Stomach smooth muscle (tissue), 2 donors: ENCODE results near the gene PPP2R3B.
"Not testable (repeated sequence)": the region's sequence is repeated elsewhere in the genome, so short reads cannot be mapped to it uniquely, and the experiment has no call there.

Experiments
- H3K27ac ChIP-seq: one replicate; pipeline ENCODE4 v1.7.0; 2013; ENCODE audit warnings: mild to moderate bottlenecking, low read length, inconsistent platforms
- H3K27me3 ChIP-seq, 2 donors: one replicate each; pipeline ENCODE4 v1.7.0; 2013; ENCODE audit warnings: low read length in 2 of 2; ENCODE audit not compliant: insufficient read depth in 2 of 2, control insufficient read depth in 1 of 2
- H3K36me3 ChIP-seq, 2 donors: one replicate each; pipeline ENCODE4 v1.7.0; 2013; ENCODE audit warnings: low read length in 2 of 2; ENCODE audit not compliant: control insufficient read depth in 2 of 2, insufficient read depth in 2 of 2
- H3K4me1 ChIP-seq: one replicate; pipeline ENCODE4 v1.7.0; 2013; ENCODE audit warnings: low read length; ENCODE audit not compliant: control insufficient read depth, insufficient read depth
- H3K4me3 ChIP-seq, 2 donors: one replicate each; pipeline ENCODE4 v1.7.0; 2013; ENCODE audit warnings: low read length in 2 of 2
- H3K9ac ChIP-seq, 2 donors: one replicate each; pipeline ENCODE4 v1.7.0; 2013; ENCODE audit warnings: low read length in 2 of 2, mild to moderate bottlenecking in 1 of 2
- H3K9me3 ChIP-seq, 2 donors: one replicate each; pipeline ENCODE4 v1.7.0; 2013; ENCODE audit warnings: low read length in 2 of 2; ENCODE audit not compliant: control insufficient read depth in 2 of 2
- donor health status: healthy.
- donor health status: Pancreatic carcinoma.

Gene PPP2R3B

DNA sequence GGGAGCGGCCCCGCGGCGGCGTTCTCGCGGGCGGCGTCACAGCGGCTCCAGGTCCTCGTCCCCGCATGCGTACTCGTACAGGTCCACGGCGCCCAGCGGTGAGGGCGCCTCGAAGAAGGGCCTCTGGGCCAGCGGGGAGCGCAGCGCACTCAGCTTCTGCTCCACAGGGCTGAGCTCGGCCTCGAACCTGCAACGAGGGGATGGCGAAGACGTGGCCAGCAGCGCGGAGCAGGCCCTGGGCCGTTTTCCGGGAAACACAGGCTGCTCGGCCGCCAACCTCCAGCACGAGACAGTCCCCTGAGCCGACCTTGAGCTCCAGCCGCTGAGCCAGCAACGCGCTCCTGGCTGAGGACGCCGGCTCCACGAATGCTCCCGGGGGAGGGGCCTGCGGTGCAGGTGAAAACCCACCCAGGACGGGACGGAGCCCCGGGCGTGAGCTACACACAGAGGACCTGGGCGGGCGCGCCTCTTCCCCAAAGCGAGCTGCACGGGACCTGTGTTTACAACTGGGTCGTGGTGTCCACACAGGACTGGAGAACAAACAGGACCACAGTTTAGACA, 52.3 kb downstream of the PPP2R3B start:
- no peak overlapping the region for H3K4me3 ChIP-seq
- H3K27ac ChIP-seq = no peak overlapping the region
- no peaks in the 10 kb centered on the region for H3K9me3 ChIP-seq
- H3K9ac ChIP-seq = no peak overlapping the region
- H3K4me1 ChIP-seq = peaks cover 8% of the 10 kb centered on the region
- no peaks in the 10 kb centered on the region for H3K36me3 ChIP-seq
- peaks cover 10 to 16% of the 10 kb centered on the region in 2 donors for H3K27me3 ChIP-seq

DNA sequence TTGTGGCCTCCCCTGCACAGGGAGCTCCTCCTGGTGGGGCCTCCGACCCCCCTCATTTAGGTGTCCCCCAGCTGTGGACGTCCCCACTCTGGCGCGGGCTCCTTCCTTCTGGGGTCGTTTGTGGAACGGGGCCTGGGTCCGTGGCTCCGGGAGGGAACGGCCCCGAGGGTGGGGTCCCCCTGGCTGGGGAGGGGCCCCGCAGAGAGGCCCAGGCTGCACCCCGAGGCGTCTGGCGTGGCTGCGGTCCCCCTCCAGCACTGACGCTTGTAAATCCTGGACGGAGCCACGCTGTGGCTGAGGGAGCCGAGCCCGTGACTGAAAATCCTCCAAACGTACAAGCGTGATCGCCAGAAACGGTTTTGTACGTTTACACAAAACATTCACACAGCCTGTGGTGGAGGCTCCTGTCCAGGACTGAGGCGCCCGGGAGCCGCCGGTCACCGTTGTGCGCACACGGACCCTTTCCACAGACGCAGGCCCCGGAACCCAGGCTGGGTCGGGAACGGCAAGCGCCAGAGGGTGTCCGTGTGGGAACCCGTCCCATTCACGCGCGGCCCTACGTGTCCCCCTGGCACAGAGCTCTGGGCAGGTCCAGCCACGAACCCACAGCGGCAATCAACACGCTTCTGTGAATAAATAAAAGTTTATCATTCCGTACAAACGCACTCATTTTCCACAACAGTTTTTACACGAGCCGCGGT, 52.9 kb downstream of the PPP2R3B start:
- H3K9me3 ChIP-seq = no peaks in the 10 kb centered on the region
- H3K4me1 ChIP-seq = peaks cover 8% of the 10 kb centered on the region
- no peak overlapping the region for H3K9ac ChIP-seq
- H3K27ac ChIP-seq = no peak overlapping the region
- H3K27me3 ChIP-seq = peaks cover 10 to 17% of the 10 kb centered on the region in 2 donors
- H3K4me3 ChIP-seq = no peak overlapping the region
- H3K36me3 ChIP-seq = no peaks in the 10 kb centered on the region

DNA sequence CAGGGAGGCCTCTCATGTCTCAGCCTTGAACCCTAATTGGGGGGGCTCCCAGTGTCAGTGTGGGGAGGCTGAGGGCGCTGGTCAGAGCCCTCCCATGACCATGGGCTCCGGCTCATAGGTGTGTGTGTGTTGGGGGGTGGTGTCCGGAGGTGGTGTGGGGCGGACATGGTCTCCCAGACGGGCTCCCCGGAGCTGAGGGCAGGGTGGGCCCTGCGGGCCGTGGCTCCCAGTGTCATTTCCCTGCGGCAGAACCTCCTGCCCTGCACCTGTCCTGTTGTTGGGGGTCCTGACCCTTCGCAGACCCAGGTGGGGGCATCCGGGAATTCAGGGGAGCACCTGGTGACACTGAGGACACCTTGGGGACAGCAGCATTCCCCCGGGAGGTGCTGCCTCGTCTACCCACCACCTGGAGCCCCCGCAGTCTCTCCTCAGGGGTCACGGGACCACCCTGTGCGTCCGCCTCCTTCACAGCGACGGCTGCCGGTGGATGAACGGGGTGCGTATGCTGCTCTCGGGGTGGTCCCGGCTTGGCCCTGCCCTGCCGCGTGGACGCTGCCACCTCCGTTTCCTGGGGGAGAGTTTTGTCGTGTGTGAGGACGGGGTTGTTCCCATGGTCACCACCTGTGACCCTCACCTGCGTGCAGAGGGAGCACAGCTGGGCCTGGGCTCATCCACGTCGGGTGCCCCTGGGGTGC, 53.6 kb downstream of the PPP2R3B start:
- H3K9ac ChIP-seq = no peak overlapping the region
- H3K4me3 ChIP-seq = no peak overlapping the region
- H3K27me3 ChIP-seq = peaks cover 10 to 17% of the 10 kb centered on the region in 2 donors
- no peak overlapping the region for H3K27ac ChIP-seq
- no peaks in the 10 kb centered on the region for H3K9me3 ChIP-seq
- no peaks in the 10 kb centered on the region for H3K36me3 ChIP-seq
- peaks cover 8% of the 10 kb centered on the region for H3K4me1 ChIP-seq

DNA sequence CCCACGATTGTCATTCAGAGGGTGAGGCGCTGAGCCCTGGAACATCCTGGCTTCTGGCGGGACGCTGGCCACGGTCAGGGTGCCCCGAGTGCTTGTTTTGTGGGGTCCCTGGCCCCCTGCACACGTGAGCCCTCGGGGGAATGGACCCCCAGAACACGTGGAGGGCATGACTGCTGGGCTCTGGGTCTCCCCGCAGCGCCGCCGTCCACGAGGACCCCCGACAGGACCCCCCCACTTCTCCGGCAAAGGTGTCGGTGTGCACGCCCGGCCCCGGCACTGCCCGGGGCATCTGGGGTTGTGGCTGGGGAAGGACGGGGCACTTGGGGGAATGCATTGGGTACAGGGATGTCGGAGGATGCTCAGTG, 54.2 kb downstream of the PPP2R3B start:
- no peak overlapping the region for H3K4me3 ChIP-seq
- H3K36me3 ChIP-seq = no peaks in the 10 kb centered on the region
- H3K27me3 ChIP-seq = peaks cover 10 to 17% of the 10 kb centered on the region in 2 donors
- no peak overlapping the region for H3K9ac ChIP-seq
- no peaks in the 10 kb centered on the region for H3K9me3 ChIP-seq
- no peak overlapping the region for H3K27ac ChIP-seq
- peaks cover 8% of the 10 kb centered on the region for H3K4me1 ChIP-seq

DNA sequence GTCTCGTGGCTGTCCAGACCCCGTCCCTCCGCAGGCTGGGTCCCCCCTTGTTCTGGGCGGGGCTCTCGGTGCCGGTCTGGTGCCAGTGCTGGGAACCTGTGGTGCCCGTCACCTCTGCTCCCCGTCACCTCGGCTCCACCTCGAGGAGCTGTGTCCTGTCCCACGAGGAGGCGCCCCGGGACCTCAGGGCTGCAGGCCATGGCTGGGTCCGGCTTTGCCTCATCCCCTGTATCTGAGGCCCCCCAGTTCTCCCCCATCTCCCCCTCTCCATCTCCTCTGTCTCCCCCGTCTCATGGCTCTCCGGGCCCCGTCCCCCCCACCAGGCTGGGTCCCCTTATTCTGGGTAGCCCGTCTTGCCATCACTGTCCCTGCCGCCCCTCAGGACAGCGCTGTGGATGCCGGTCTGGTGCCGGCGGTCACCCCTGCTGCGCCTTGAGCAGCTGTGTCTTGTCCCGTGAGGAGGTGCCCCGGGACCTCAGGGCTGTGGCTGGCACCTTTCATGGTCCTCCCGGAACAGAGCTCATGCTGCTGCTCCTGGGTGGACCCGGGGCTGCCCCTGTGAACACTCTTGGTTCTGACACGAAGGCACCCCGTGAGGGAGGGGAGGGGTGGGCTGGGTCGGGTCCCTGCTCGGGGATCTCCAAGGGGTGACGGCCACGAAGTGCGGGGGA, 54.7 kb downstream of the PPP2R3B start:
- H3K9me3 ChIP-seq = no peaks in the 10 kb centered on the region
- peaks cover 8% of the 10 kb centered on the region for H3K4me1 ChIP-seq
- no peak overlapping the region for H3K27ac ChIP-seq
- H3K27me3 ChIP-seq = peaks cover 10 to 17% of the 10 kb centered on the region in 2 donors
- H3K36me3 ChIP-seq = no peaks in the 10 kb centered on the region
- no peak overlapping the region for H3K9ac ChIP-seq
- peak overlapping the region; percentile 31 to 58 for H3K4me3 ChIP-seq

DNA sequence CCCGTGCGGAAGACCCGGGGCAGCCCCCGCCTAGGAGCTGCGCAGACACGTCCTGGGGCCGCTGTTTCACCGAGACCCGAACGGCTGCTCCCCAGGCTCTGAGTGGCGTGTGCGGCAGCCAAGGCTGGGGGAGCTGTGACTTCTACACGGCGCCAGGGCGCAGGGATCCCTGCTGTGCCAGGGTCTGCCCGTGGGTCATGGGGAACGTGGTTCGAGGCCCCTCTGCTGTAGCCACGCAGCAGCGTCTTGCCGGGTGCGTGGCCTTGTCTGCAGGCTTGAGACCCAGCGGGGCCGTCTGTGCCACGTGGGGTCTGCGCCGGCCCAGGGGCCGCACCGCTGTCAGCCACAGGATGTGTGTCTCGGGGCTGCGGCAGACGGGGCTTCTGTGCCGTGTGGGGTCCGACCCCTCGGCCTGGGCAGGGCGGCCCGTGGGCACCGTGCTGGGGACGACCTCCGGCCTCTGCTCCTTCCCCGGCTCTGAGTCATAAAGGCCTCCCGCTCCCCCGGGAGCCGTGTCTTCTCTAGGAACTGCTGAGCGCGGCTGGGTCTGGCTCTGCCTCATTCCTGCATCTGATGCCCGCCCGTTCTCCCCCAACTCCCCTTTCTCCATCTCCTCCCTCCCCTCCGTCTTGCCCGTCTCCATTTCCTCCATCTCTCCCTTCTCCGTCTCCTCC, 55.4 kb downstream of the PPP2R3B start:
- no peaks in the 10 kb centered on the region for H3K9me3 ChIP-seq
- no peak overlapping the region for H3K27ac ChIP-seq
- no peak overlapping the region for H3K9ac ChIP-seq
- H3K4me1 ChIP-seq = peaks cover 8% of the 10 kb centered on the region
- peak overlapping the region; percentile 31 to 58 for H3K4me3 ChIP-seq
- no peaks in the 10 kb centered on the region for H3K36me3 ChIP-seq
- peaks cover 14 to 17% of the 10 kb centered on the region in 2 donors for H3K27me3 ChIP-seq

DNA sequence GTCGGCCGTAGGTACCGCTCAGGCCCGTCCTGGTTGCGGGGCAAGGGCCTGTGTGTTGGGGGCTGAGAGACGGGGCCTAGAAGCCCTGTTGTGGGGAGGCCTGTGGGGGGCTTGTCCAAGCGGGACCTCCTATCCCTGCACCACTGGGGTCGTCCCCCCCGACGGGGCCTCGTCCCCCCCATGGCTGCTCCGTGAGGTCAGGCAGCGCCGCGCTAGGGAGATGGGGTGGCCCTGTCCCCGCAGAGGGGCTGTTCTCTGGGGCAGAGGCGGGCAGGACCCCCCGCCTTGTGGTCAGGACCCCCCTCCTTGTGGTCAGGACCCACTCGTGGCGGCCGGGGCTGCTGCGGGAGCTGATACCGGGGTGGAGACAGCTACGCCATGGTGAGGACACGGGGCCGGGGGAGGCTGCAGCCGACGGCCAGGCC, 56.0 kb downstream of the PPP2R3B start:
- no peak overlapping the region for H3K4me3 ChIP-seq
- no peak overlapping the region for H3K27ac ChIP-seq

DNA sequence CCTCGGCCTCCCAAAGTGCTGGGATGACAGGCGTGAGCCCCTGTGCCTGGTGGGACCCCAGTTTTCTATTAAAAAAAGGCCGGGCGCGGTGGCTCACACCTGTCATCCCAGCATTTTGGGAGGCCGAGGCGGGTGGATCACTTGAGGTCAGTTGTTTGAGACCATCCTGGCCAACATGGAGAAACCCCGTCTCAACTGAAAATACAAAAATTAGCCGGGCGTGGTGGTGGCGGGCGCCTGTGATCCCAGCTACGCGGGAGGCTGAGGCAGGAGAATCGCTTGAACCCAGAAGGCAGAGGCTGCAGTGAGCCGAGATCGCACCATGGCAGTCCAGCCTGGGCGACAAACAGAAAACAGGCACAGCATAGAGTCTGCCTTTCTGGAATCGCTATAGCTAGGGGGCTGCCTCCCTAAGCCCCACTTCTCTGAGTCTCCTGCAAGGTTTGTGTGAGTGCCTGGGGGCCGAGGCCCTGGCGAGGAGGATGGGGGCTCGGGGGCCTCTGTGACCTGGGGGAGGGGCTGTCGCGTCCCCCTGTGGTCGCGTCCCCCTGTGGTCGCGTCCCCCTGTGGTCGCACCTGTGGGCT, 56.5 kb downstream of the PPP2R3B start:
- H3K9me3 ChIP-seq, H3K27ac ChIP-seq, H3K36me3 ChIP-seq, H3K9ac ChIP-seq, H3K4me3 ChIP-seq, H3K4me1 ChIP-seq: not testable (repeated sequence)
- peaks cover 14 to 17% of the 10 kb centered on the region in 2 donors for H3K27me3 ChIP-seq

More for the DNA sequence above, 56.0 kb downstream of the PPP2R3B start:
- Histone ChIP-seq H3K9ac (no peak overlapping the region), H3K9me3 (no peaks in the 10 kb centered on the region), H3K27me3 (peaks cover 14 to 17% of the 10 kb centered on the region in 2 donors), H3K36me3 (no peaks in the 10 kb centered on the region), H3K4me1 (peaks cover 8% of the 10 kb centered on the region)

DNA sequence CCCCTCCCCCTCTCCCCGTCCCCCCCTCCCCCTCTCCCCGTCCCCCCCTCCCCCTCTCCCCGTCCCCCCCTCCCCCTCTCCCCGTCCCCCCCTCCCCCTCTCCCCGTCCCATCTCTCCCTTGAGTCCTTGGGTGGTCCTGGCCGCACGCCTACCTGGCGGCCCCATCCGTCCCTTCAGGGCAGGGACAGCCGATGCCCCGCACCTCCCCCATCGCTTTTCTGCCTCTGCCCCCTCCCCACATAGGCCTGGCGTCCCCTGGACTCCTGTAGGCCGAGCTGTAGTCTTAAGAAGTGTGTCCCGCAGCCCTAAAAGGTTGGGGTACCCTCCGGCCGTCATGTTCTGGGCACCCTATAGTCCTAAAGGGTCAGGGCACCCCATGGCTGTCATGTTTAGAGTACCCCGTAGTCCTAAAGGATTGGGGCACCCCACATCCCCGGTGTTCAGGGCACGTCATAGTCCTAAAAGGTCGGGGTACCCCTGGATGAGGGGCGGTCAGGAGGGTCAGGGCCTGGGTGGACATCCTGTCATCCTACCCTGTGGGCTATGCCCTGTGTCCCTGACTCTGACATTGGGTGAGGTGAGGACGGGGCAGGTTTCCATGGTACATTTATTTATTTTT, 57.3 kb downstream of the PPP2R3B start:
- peaks cover 8% of the 10 kb centered on the region for H3K4me1 ChIP-seq
- H3K36me3 ChIP-seq = no peaks in the 10 kb centered on the region
- no peak overlapping the region for H3K4me3 ChIP-seq
- H3K9ac ChIP-seq = no peak overlapping the region
- H3K27me3 ChIP-seq = peaks cover 18 to 22% of the 10 kb centered on the region in 2 donors
- no peaks in the 10 kb centered on the region for H3K9me3 ChIP-seq
- no peak overlapping the region for H3K27ac ChIP-seq
